GM18519 (cell line): ENCODE data around the gene PTRH2.

Experiments used
- ATAC-seq: cut with Tn5 transposase; IDR thresholded peaks from one replicate; pipeline ENCODE4 v1.9.1; 2021; ENCODE audit warnings: mild to moderate bottlenecking, moderate library complexity; ENCODE audit not compliant: unreplicated experiment, low FRiP score

PTRH2 gene

GRCh38 chr17:59723041-59723440 is 15.8 kb upstream of the PTRH2 start:
- no peak for ATAC-seq

GRCh38 chr17:59722623-59723022 is 15.4 kb upstream of the PTRH2 start:
- ATAC-seq, result no peak

DNA sequence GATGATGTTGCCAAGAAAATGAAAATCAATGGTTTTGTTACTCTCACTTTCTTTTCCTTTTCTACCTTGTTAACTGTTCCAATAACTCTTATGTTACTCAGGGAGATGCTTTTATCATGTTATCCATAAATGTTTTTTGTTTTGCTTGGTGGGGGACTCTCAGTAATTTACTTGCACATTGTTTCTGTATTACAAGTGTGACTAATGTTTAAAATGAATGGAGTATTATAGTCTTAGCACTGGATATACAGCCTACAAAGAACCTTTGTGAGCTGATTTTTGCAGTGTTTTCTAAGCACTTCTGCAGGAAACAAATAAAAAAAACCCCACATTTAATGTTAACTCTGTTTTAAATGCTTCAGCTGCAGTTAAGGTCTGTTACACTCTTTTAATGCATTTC is 12.3 kb upstream of the PTRH2 start:
- no peak for ATAC-seq

- ATAC-seq, result no peak
These were observed 9.2 kb upstream of the PTRH2 start for GRCh38 chr17:59716427-59716826.

GRCh38 chr17:59714255-59714654 is 7.0 kb upstream of the PTRH2 start:
- no peak for ATAC-seq

DNA sequence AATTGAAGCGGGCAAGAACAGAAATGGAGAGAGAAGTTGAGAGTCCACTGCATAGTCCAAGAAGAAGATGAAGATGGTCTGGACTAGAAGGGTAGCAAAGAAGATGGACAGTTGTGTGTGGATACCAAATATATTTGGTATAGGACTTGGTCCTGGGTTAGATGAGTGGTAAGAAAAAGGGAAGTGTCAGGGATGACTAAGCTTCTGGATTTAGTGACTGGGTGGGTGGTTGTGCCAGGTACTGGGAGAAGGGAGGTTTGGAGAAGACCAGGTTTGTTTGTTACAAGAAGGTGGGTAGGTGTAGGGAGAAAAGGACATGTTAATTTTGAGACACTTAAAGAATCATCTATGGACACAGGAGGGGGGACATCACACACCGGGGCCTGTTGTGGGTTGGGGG is 5.6 kb upstream of the PTRH2 start:
- no peak for ATAC-seq

- ATAC-seq, result no peak
These were observed 4.7 kb upstream of the PTRH2 start for GRCh38 chr17:59711936-59712335.

- ATAC-seq, result no peak
These were observed 771 bp upstream of the PTRH2 start for GRCh38 chr17:59707971-59708430.

GRCh38 chr17:59702304-59702703 is 4.9 kb downstream of the PTRH2 start:
- ATAC-seq, result no peak

GRCh38 chr17:59699786-59700185 is 7.4 kb downstream of the PTRH2 start:
- no peak for ATAC-seq

GRCh38 chr17:59699218-59699617 is 8.0 kb downstream of the PTRH2 start:
- ATAC-seq, result no peak

- ATAC-seq, result no peak
These were observed 9.1 kb downstream of the PTRH2 start for GRCh38 chr17:59698143-59698542.

GRCh38 chr17:59696682-59697277 is 10.4 kb downstream of the PTRH2 start:
- no peak for ATAC-seq

- ATAC-seq, result no peak
These were observed 11.1 kb downstream of the PTRH2 start for GRCh38 chr17:59695945-59696681.

DNA sequence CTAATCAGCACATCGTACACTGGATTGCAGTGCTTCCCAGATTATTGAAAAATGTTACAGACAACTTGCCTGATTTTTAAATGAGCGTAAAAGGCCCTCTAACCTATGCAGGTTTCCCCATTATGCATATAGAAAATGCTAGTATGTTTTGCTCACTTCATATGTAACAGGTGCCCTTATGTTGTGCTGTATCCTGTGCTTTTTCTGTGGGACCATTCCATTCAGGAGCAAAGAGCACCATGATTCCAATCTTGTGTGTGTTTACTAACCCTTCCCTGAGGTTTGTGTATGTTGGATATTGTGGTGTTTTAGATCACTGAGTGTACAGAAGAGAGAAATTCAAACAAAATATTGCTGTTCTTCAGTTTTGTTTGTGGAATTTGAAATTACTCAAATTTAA is 12.9 kb downstream of the PTRH2 start:
- ATAC-seq, result no peak

DNA sequence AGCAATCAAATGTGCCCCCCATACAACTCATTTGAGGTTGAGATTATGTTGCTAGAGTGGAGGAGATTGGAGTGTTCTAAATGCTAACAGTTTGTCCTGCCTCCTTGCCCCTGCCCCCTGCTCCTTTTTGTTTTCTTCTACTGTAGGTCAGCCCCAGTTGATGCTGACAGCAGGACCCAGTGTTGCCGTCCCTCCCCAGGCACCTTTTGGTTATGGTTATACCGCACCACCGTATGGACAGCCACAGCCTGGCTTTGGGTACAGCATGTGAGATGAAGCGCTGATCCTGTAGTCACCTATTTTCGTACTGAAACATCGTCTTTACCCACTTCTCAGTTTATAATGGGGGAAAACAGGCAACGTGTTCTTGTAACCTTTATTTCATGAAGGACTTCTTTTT is 13.6 kb downstream of the PTRH2 start:
- ATAC-seq, result no peak

DNA sequence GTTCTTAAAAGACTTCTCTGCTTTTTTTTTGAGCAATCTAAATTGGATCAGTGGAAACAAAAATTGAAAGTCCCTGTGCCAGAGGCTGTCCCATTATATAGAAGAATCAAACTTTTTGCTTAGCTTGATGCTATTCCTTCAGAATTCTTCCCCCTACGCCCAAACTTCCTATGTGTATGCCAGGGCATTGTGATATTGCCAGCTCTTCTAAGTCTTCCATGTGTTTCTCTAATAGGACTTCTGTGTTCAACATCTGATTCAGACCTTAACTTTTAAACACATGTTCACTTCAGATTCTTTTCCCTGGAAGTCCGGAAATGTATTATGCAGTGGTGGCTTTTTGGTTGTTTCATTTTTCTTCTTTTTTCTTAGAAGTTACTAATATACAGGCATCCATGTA is 18.7 kb downstream of the PTRH2 start:
- no peak for ATAC-seq

DNA sequence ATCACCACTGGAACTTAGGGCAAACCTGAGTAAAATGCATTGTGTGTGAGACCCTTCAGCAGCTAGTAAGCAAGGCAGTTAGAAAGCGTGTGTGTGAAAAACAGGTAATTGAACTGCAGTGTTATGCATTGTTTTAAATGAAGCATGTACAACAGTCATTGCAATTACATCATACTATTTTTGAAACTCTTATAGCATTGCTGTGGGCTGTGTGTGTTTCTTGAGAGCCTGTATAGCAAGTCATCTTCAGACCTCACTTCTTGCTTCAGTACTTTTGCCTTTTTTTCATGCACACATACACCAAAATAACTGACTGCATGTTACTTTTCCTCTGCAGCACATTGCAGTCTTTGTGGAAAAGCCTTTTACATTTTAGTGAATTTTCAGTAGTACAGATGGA is 19.2 kb downstream of the PTRH2 start:
- no peak for ATAC-seq

DNA sequence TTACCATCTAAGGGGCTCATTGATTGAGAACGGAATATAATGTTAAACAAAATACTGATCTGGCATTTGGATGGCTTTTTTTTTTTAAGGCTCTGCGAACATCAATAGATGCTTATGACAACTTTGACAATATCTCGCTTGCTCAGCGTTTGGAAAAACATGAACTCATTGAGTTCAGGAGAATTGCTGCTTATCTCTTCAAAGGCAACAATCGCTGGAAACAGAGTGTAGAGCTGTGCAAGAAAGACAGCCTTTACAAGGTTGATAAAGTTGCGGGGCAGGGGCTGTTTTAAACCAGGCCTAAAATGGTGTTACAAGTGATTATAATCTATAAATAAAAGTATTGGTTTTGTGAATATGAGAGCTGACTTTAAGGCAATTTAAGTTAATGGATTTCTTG is 22.3 kb downstream of the PTRH2 start:
- ATAC-seq, result no peak

- no peak for ATAC-seq
These were observed 23.9 kb downstream of the PTRH2 start for GRCh38 chr17:59683283-59683682.

DNA sequence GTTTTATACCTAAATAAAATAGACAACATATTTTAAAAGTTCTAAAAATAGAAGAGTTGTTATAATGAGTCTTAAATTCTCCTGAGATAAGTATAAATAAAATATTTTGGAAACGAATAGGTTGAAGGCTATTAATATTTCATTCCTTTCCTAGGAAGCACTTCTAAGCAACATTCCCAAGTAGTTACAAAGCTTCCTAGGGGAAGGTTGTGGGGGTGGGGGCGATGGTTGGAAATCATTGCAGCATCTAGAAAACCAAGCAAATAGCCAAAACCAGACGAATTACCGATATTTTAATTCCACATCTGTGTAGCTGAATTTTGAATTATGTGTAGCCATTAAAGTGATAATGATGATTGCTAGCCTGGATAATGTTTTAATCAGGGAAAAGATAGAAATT is 26.9 kb downstream of the PTRH2 start:
- no peak for ATAC-seq

DNA sequence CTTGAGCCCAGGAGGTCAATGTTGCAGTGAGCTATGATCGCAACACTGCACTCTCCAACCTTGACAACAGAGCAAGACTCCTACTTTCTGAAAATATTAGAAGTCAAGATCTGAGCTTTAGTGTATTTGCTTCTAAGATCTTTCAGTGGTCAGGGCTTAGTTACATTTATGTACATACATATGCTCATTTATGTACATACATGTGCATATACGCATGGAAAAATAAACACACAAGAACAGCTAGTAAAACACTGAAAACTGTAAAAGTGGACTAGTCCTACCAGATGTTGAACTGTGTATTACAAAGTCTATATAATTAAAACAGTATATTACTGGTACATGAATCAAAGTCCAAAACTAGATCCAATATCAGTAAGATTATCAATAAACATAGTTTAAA is 28.3 kb downstream of the PTRH2 start:
- ATAC-seq, result no peak
